Left ventricle myocardium superior (tissue), 1 donor: Measurements from ENCODE around the gene RHOT1. TPM values are rescaled to one million over a fixed set of nuclear protein-coding genes. Genes with fewer than 3 reads are reported as not detected.

Experiments used
- ATAC-seq: fragments of 200-7000 bp; cut with Tn5 transposase; one replicate; pipeline ENCODE4 v1.9.1; 2020; ENCODE audit warnings: mild to moderate bottlenecking, moderate library complexity
- DNase-seq: peaks from one replicate; pipeline ENCODE4 v3.0.0-alpha.2; 2020
- intact Hi-C: fragments of 100-400 bp; cut with micrococcal nuclease; formaldehyde crosslinking; loops from one replicate; pipeline ENCODE4 v1.11.0; 2022
- total RNA-seq: library from RNA; stranded (reverse); fragmentation: NEBNext Ultra II Directional; extraction: Animal tissue kit (Norgen Biotek cat#: 25700); gene quantifications from one replicate; pipeline ENCODE4 v1.2.1, GENCODE V29; 2021
- donor health status: DM: no; HTN: yes; CAD: no; lungs with severe emphysema.

The RHOT1 gene
- total RNA-seq, 1 donor from 2014 or later, result 77.3 TPM

GRCh38 chr17:32264140-32264799 is 122.0 kb downstream of the RHOT1 start:
- intact Hi-C loops, result no loop called here
- no peak for DNase-seq
- no peak for ATAC-seq

- ATAC-seq (no peak), DNase-seq (no peak)
- intact Hi-C loops, result no loop called here
Observed at GRCh38 chr17:32264823-32265191, 122.5 kb downstream of the RHOT1 start.

GRCh38 chr17:32265192-32265923 is 123.1 kb downstream of the RHOT1 start, which contains the start of gene RHBDL3:
Gene RHBDL3 (plus strand): TSS chr17:32265832. CDS start chr17:32266190, 358 bp downstream.
- intact Hi-C loops, result no loop called here
- DNase-seq, result peak; percentile 73
- peak; percentile 75 for ATAC-seq

- intact Hi-C loops, result no loop called here
- DNase-seq (no peak), ATAC-seq (no peak)
Observed at GRCh38 chr17:32266051-32266388, 123.7 kb downstream of the RHOT1 start.

GRCh38 chr17:32266389-32267301 is 124.3 kb downstream of the RHOT1 start:
- intact Hi-C loops, result no loop called here
- ATAC-seq, result peak; percentile 5
- peak; percentile 47 for DNase-seq

GRCh38 chr17:32267690-32268205 is 125.4 kb downstream of the RHOT1 start:
- ATAC-seq, result no peak
- intact Hi-C loops, result no loop called here
- no peak for DNase-seq

GRCh38 chr17:32268734-32269288 is 126.5 kb downstream of the RHOT1 start:
- intact Hi-C loops, result no loop called here
- ATAC-seq (no peak), DNase-seq (no peak)

GRCh38 chr17:32269377-32269776 is 127.1 kb downstream of the RHOT1 start:
- DNase-seq, result peak; percentile 82
- intact Hi-C loops, result no loop called here
- peak; percentile 91 for ATAC-seq

- DNase-seq (no peak), ATAC-seq (no peak)
- intact Hi-C loops, result no loop called here
Observed at GRCh38 chr17:32271844-32272243, 129.5 kb downstream of the RHOT1 start.

- ATAC-seq (no peak), DNase-seq (no peak)
- intact Hi-C loops, result no loop called here
Observed at GRCh38 chr17:32274101-32274500, 131.8 kb downstream of the RHOT1 start.

GRCh38 chr17:32274643-32275042 is 132.3 kb downstream of the RHOT1 start:
- no peak for ATAC-seq
- intact Hi-C loops, result no loop called here

More at GRCh38 chr17:32274643-32275042, 132.3 kb downstream of the RHOT1 start:
- no peak for DNase-seq

Other genes with a start within 250 kb of the RHOT1 start
- gene UTP6, start 240.8 kb upstream of the RHOT1 start, total RNA-seq, result 30.4 TPM
- 14.1 TPM for gene SUZ12, start 205.5 kb upstream of the RHOT1 start, total RNA-seq
- gene LRRC37B, start 135.1 kb upstream of the RHOT1 start, total RNA-seq, result 4.8 TPM
- gene RHBDL3, start 123.3 kb downstream of the RHOT1 start, total RNA-seq, result 3.1 TPM
- gene C17orf75, start 199.7 kb downstream of the RHOT1 start, total RNA-seq, result 18.5 TPM
- gene ZNF207, start 207.7 kb downstream of the RHOT1 start, total RNA-seq, result 54.9 TPM